LNCaP clone FGC (cell line): ENCODE measurements around the gene GNG14.

ENCODE experiments used
- DNase-seq: peaks from one replicate; pipeline ENCODE4 v3.0.0-alpha.2; 2011; ENCODE audit warnings: low read depth
- H3K4me3 ChIP-seq: 2 replicates; pipeline ENCODE4 v1.5.1; 2011; ENCODE audit warnings: mild to moderate bottlenecking, low read depth, low read length, control low read depth
- CTCF ChIP-seq: IDR thresholded peaks from 2 replicates; pipeline ENCODE4 v1.5.1; 2012; ENCODE audit warnings: mild to moderate bottlenecking; ENCODE audit not compliant: control insufficient read depth, insufficient read depth; ENCODE audit errors: extremely low read depth

GNG14 gene

GRCh38 chr19:12685831-12686230 is 2.0 kb upstream of the GNG14 start:
- no peak overlapping the region for H3K4me3 ChIP-seq
- DNase-seq, result no peak

DNA sequence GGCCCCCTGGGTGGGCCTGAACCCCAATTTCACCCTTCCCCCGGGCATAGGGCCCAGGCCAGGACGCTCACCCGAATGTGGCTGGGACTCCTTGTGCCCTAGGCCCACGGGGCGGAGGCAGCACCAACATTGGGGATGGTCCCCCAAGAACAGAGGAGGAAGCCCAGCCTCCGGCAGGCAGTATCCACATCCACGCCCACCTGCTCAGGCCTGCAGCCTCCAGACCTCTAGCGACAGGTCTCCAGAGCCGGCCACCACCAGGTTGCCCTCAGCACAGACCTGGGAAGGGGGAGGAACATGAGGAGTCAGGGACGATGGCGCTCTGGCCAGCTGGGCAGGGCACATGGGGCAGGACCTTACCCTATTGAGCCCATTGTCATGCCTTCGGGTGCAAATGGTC is 1.2 kb downstream of the GNG14 start:
- no peak for DNase-seq
- no peak for TF ChIP-seq CTCF
- H3K4me3 ChIP-seq, result no peak overlapping the region

More at GRCh38 chr19:12685831-12686230, 2.0 kb upstream of the GNG14 start:
- no peak for TF ChIP-seq CTCF

- DNase-seq, result no peak
- no peak for TF ChIP-seq CTCF
These were observed 1.9 kb downstream of the GNG14 start for GRCh38 chr19:12689581-12690216.

DNA sequence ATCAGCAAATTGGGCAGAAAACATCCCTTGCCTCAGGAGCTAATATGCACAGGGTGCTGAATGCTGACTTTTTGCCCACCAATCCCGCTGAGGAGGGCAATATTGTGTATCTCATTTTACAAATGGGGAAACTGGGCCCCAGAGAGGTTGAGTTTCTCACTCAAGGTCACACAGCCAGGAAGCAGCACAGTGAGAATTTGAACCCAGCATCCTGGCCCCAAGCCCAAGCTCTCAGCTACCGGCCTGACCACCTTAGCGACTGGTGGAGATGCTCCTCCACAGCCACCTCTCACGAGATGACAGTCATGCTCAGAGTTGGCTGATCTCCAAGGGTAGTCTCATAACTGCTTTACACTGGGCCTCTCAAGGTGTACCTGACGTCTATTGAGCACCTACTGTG is 5.2 kb downstream of the GNG14 start:
- H3K4me3 ChIP-seq, result no peak overlapping the region
- no peak for TF ChIP-seq CTCF
- no peak for DNase-seq

More at GRCh38 chr19:12689581-12690216, 1.9 kb downstream of the GNG14 start:
- no peak overlapping the region for H3K4me3 ChIP-seq

DNA sequence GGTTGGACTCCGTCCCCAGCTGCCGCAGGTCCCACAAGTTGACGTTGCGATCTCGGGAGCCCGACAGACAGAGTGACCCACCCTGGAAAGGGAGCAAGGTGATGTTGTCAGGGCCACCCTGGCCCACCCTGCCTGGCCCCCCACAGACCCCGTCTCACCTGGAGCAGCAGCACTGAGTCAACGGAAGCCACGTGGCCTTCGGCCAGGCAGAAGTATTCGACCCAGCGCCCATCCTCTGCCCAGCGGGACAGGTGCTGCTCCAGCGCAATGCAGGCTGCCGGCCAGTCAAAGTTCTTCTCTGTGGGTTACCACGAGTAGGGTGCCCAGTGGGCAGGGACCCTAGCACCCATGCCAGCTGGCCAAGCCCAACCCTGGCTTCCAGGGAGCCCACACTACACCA is 6.8 kb downstream of the GNG14 start:
- H3K4me3 ChIP-seq, result no peak overlapping the region
- TF ChIP-seq CTCF, result no peak
- DNase-seq, result no peak

DNA sequence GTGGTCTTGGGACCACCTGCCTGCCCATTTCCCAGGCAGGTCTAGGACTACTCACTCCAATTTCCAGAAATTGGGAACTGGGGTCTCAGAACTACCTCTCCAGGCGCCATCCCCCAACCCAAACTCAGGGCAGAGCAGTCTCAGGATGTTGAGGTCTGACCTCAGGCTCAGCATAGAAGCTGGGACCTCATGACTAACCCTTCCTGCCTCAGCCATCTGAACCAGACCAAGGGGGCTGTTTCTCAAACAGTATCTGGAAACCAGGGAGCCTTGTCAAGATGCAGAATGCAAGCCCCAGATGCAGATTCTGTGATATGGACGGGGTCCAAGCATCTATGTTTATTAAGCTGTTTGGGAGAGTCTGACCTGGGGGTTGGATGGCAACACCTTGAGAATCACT is 7.3 kb downstream of the GNG14 start:
- DNase-seq, result no peak
- TF ChIP-seq CTCF, result no peak
- H3K4me3 ChIP-seq, result peak overlapping the region; percentile 97

DNA sequence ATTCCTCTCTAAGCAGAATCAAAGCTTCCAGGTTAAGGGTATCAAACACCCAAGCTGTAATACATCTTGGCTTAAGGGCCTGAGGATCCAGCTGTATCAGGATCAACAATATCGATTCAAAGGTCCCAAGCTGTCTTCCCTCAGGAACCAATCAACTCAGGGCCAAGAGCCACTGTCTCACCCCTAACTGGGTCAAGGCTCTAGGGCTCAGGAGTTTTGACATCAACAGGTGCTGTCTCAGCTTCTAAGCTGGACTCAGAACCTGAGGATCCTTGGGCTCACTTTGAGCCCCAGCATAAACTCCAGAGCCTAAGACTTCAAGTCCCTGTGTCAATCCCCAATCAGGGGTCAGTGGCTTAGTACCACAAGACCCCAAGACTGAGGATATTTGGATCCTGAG is 7.7 kb downstream of the GNG14 start:
- DNase-seq, result no peak
- peak overlapping the region; percentile 97 for H3K4me3 ChIP-seq
- no peak for TF ChIP-seq CTCF
